ENCODE results near the gene PLXNA4. TPM values are rescaled to one million over a fixed set of nuclear protein-coding genes. Genes with fewer than 3 reads are reported as not detected.

PLXNA4 gene
- total RNA-seq, 1 donor from 2014 or later, result 5.2 TPM

- Mint-ChIP-seq H3K4me3 (no peak overlapping the region), H3K9me3 (no peaks in the 10 kb centered on the region), H3K27ac (no peak overlapping the region), H3K27me3 (ENCODE audit: low read depth) (peaks cover 85% of the 10 kb centered on the region), H3K36me3 (no peaks in the 10 kb centered on the region), H3K4me1 (peaks cover 19% of the 10 kb centered on the region)
- DNase-seq (ENCODE audit: low spot score in 2 of 2, unreplicated experiment in 2 of 2), result no peak
- TF ChIP-seq CTCF (IDR thresholded peaks at IDR 0.05; ENCODE audit: unreplicated experiment), result no peak
Observed at GRCh38 chr7:132580277-132580676, 4.0 kb upstream of the PLXNA4 start.

- peaks cover 87% of the 10 kb centered on the region for H3K27me3 Mint-ChIP-seq (ENCODE audit: low read depth)
- H3K36me3 Mint-ChIP-seq, result no peaks in the 10 kb centered on the region
- DNase-seq (ENCODE audit: low spot score in 2 of 2, unreplicated experiment in 2 of 2), result no peak
- no peaks in the 10 kb centered on the region for H3K9me3 Mint-ChIP-seq
- no peak overlapping the region for H3K27ac Mint-ChIP-seq
- no peak for TF ChIP-seq CTCF (IDR thresholded peaks at IDR 0.05; ENCODE audit: unreplicated experiment)
- peaks cover 23% of the 10 kb centered on the region for H3K4me1 Mint-ChIP-seq
- no peak overlapping the region for H3K4me3 Mint-ChIP-seq
Observed at GRCh38 chr7:132579260-132579899, 3.1 kb upstream of the PLXNA4 start.

- DNase-seq (ENCODE audit: low spot score in 2 of 2, unreplicated experiment in 2 of 2), result no peak
- Mint-ChIP-seq H3K4me1 (peaks cover 23% of the 10 kb centered on the region), H3K27ac (no peak overlapping the region), H3K36me3 (no peaks in the 10 kb centered on the region), H3K27me3 (ENCODE audit: low read depth) (peaks cover 88% of the 10 kb centered on the region), H3K4me3 (no peak overlapping the region), H3K9me3 (no peaks in the 10 kb centered on the region)
- TF ChIP-seq CTCF (IDR thresholded peaks at IDR 0.05; ENCODE audit: unreplicated experiment), result no peak
Observed at GRCh38 chr7:132578826-132579225, 2.6 kb upstream of the PLXNA4 start.

GRCh38 chr7:132578050-132578370, 1.7 kb upstream of the PLXNA4 start:
- H3K27me3 Mint-ChIP-seq (ENCODE audit: low read depth), result peaks cover 88% of the 10 kb centered on the region
- peaks cover 23% of the 10 kb centered on the region for H3K4me1 Mint-ChIP-seq
- H3K36me3 Mint-ChIP-seq, result no peaks in the 10 kb centered on the region
- H3K27ac Mint-ChIP-seq, result no peak overlapping the region
- TF ChIP-seq CTCF (IDR thresholded peaks at IDR 0.05; ENCODE audit: unreplicated experiment), result no peak
- H3K9me3 Mint-ChIP-seq, result no peaks in the 10 kb centered on the region
- peak overlapping the region; percentile 67 for H3K4me3 Mint-ChIP-seq
- DNase-seq (ENCODE audit: low spot score in 2 of 2, unreplicated experiment in 2 of 2), result no peak

- H3K4me3 Mint-ChIP-seq, result peak overlapping the region; percentile 67
- H3K36me3 Mint-ChIP-seq, result no peaks in the 10 kb centered on the region
- H3K27ac Mint-ChIP-seq, result peak overlapping the region; percentile 39
- peak; percentile 62 to 83 for DNase-seq (ENCODE audit: low spot score in 2 of 2, unreplicated experiment in 2 of 2)
- H3K4me1 Mint-ChIP-seq, result peaks cover 23% of the 10 kb centered on the region
- peaks cover 88% of the 10 kb centered on the region for H3K27me3 Mint-ChIP-seq (ENCODE audit: low read depth)
- TF ChIP-seq CTCF (IDR thresholded peaks at IDR 0.05; ENCODE audit: unreplicated experiment), result no peak
- no peaks in the 10 kb centered on the region for H3K9me3 Mint-ChIP-seq
Observed at GRCh38 chr7:132577206-132578049, 1.2 kb upstream of the PLXNA4 start.
